ENCODE results near the gene LRP1B.

The LRP1B gene

DNA sequence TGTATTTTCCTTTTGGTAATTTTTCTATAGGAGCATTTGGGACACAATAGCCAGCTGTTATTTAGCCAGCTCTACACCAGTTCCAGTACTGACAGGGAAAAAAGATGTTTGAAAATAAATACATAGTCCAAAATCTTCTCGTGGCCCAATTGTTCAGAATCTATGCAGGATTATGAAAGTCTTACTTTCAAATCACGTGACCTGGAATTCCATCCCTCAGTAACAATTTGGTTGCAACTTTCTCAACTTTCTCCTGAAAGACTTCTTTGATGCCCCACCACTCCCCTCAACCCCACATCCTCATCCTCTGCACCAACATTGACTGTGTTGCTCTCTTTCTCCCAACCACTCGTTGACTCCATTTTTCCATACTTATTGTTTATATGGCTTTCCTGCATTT is 539.0 kb downstream of the LRP1B start:
- no peak for DNase-seq (ENCODE audit: low spot score)

DNA sequence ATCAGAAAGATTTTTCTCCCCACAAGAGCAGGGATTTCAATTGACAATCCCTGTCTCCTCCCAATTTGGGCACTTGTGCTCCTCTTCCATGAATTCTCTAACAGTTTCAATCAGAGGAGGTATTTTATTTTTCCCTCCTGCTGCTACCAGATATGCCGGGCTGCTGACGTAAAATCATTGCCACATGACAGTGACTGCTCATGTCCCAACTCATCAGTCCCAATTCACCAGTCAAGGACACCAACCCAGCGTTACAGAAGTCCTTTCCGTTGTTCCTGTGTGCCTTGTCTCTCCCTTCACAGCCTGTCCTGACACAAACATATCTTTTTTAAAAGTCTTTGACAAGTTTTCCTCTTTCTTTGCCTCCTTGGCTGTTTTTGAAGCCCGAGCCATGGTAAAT is 540.2 kb downstream of the LRP1B start:
- DNase-seq (ENCODE audit: low spot score) = no peak

DNA sequence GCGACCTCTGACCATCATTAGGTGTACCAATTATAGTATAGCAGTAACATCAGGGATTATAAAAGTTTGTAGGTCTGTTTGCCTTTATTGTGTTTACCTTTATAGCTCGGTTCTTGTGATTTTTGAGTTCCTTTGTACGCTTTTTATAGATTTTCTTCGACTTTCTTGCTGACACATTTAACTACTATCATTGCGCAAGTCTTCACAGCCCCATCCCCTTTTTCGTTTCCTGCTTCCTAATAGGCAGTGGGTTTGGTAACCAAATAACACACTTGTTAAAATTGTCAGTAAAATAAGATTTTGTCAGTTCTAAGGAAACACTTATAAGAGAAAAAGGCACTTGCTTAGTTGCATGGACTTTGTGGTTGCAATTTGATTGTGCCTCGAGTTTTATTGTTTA is 541.5 kb downstream of the LRP1B start:
- no peak for DNase-seq (ENCODE audit: low spot score)

DNA sequence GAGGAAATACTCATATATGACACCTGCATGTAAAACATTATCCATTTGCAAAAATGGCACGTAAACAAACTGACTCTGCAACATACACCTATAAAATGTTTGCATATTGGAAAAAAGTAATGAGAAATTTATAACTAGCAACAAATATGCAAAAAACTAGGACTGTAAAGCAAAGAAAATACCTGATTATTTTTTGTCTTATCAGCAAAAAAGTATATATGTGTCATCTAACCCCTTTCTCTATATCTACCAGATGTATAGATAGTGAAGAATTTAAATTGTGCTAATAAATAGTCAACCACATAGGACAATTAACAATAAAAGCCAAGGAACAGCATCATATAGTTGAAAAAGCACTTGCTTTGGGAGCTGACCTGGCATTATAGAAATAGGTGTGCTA is 543.8 kb downstream of the LRP1B start:
- no peak for DNase-seq (ENCODE audit: low spot score)

DNA sequence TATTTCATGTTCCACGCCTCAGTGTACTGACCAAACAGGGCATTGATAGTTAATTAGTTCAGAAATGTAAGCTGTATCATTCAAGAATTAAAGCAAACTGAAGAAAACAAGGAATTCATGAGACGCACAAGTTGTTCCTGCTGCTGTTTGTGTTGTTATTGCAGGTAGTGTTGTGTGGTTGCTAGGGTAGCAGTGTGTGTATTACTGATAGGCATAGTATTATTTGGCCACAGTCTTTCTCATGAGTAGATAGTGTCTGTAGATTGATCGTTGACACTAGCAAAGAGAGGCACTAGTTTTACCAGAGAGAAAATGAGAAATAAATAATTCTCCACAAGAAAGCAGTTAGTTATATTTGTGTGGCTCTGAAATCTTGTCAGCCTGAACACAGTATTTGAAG is 548.6 kb downstream of the LRP1B start:
- no peak for DNase-seq (ENCODE audit: low spot score)

DNA sequence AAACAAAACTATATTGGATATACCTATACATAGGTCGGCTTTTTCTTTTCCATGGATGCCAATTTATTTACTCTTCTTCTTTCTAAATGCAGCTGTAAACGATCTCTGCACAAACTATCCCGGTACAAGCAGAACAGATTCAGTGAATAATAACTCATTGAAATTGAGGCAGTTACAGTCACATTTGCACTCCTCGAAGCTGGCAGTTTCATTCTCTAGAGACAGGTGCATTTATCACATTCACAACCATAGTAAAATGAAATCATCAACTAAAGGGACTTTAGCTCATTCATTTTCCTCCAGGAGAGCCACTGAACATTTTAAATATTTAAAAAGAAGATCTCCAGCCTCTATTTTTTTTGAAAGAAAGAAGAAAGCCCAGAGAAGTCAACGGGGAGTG is 551.7 kb downstream of the LRP1B start:
- DNase-seq (ENCODE audit: low spot score) = no peak

DNA sequence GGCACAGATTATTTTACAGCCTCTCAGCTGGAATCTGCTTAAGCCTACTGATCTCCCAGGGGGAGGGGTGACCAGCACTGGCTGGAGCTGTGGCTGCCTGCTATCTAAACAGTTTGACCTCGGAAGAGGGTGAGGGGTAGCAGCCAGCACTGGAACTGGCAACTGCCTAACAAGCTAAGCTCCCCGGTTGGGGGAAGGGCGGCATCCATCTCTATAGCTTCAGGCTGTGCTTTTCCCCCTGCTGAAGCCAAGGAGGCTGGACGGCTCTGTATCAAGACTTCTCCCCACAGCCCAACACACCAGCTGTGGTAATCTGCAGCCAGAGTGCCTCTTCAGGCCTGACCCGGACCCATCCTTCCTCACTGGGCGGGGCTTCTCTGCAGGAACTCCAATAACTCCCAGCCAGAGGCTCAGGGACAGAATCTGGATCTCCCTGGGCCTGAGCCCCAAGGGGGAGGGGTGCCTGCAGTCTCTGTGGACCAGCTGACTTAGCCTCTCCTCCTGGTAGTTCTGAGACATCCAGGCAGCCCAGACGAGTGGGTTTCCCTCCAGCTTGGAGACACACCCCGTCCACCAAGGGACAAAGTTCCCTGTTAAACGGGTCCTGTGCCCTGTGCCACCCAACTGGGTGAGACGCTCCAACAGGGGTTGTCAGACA is 560.2 kb downstream of the LRP1B start:
- DNase-seq (ENCODE audit: low spot score) = no peak

DNA sequence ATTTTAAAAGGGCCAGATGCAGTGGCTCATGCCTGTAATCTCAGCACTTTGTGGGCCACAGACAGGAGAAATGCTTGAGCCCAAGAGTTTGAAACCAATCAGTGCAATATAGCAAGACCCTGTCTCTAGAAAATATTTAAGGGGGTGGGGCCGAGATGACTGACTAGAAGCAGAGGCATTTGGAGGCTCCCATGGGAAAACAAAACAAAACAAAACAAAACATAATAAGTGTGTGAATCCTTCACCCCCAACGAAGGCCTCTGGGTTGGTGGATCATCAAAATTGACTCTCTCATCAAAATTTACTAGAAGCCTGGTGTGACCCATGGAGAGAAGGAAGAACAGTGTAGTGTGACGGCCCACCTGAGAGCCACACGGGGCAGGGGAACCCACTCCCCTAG is 560.9 kb downstream of the LRP1B start:
- no peak for DNase-seq (ENCODE audit: low spot score)

DNA sequence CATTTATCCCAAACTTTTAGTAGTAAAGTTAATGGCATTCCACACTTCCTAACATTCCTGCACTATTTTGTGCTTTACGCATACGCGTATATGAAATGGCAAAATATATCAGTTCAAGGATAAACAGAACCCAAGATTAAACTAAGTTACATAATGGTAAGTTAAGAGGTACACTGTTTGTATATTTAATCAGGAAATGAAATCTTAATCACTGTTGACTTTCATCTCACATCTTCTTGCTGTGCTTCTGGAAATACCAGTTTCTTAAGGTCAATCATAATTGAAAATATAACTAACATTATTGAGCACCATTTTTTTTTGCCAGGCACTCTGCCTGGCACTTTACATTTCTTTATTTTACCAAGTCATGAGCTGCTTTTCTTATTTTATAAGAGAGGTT is 565.2 kb downstream of the LRP1B start:
- no peak for DNase-seq (ENCODE audit: low spot score)

DNA sequence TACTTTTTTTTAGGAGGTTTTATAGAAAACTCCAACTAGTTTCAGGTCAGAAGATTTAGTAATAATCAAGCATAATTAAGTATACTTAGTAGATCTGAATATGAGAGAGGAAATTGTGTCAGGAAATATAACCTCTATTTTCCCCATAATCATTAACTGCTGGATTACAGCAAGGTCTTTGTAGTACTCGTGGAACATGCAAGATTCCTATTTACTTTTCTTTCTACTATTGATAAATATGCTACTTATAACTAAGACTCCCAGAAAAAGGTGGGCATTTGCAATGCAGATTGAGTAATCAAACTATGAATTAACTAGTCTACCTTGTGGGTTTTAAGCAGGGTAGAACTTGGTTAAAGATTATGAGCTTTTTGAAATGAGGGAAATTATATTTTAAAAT is 570.1 kb downstream of the LRP1B start:
- no peak for DNase-seq (ENCODE audit: low spot score)

DNA sequence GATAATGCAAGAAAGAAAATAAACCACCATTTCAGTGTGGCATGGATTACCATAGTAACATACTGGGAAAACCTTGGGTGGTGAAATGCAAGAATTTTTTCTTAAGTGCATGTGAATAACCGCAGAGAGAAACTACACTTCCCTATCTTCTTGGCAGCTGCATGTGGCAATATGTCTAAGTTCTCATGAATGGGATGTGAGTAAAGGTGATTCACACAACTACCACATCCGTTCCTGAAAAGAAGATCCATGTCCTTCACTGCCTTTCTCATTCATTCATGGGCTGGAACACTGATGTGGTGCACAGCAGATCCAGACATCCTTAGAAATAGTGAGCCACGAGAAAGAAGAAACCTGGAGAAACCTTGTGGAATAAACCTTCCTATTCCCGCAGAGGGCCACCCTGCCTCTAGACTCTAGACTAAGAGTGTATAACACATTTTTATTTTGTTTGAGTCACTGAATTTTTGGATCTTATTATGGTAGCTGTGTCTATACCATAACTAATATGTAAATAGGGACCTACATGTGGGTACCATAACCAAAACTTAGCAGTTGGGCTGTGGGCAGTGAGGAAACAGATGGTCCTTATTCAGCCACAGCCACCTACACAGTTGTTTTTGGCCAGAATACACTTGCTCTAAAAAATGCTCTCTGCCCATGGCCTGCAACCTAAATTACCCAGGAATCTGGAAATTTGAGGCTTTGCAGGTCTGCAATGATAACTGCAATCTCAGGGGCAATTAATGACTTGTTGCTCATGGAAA is 573.3 kb downstream of the LRP1B start:
- no peak for DNase-seq (ENCODE audit: low spot score)

DNA sequence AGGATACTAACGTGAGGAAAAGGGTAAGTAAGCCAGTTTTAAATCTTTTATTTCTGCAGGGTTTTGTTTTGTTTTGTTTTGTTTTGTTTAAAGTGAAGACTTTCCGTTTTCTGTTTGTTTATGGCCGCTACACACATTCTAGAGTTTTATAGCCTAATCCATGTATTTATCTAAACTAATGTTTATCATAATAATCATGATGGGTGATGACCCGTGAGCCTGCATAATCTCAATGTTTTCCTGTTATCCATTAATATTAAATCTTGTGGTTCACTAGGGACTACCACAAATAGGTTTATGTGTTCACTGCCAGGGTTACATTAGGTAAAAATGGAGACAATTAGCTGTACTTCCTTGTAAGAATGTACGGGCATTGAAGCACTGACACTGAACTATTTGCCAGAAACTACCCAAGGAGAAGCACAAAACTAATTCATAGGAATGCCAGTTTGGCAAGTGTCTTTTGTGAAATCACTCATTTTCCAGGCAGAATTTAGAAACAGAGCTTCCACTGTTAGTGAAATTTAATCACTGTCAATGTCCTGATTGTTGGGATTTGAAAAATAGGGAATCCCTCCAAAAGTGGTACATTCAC is 574.8 kb downstream of the LRP1B start:
- peak; percentile 93 for DNase-seq (ENCODE audit: low spot score)

DNA sequence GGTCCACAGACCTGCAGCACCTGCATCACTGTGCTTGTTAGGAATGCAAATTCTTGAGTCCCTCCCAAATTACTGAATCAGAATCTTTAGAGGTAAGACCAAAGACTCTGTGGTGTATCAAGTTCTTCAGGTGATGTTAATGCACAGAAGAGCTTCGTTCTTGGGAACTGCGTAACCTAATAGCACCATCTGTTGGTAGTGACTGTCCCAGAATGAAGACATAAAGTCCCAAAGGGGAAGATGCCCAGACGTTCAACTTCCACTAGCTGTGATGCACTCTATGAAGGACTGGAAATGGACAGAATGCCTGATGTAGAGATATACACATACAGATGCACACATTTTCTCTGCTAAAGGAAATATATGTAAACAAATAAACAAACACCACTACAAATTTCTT is 576.0 kb downstream of the LRP1B start:
- peak; percentile 95 for DNase-seq (ENCODE audit: low spot score)

DNA sequence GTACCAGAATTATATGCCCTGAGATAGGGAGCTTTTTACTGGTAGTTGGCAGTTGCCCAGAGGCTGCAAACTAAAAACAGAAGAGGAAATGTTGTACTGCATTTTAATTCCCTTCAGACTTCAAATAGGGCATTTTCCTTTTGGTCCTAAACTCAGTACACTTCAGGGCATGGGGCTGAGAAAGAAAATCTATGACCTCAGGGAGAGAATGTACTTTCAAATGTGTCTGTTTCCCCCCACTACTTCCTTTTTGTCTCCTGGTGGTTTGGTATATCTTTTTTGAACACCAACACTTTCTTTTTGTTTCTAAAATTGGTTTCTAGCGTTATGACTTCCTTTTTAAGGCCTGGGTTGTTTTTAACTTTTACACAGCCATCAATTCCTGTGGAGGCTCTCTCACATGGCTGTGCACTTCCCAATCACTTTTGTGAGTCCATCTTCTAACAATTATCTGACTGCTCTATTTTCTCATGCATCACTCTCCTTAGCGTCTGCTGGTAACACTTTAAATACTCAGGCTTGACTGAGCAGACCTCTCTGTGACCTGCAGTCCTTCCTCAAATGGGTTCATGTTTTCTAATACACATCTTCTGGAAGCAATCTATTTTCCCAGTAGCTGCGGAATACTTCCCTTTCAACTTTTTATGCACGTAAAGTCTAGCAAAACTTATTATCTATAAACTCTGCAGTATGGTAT is 596.0 kb downstream of the LRP1B start:
- DNase-seq (ENCODE audit: low spot score) = peak; percentile 87

DNA sequence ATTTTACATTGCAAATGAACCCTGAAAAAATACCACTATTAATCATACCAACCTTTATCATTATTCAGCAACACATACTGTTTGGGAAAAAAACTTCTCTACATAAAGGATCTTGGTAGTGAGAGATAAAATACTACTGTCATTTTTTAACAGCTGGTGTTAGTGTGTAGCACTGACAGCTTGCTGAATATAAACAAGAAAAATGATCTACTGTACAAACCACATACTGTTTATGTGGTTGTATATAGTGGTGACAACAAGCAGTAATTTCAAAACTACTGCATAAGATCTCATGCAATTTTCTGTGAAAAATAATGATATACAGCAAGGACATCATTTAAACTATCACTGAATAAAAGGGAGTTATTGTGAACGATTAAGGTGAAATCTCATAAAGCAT is 601.2 kb downstream of the LRP1B start:
- no peak for DNase-seq (ENCODE audit: low spot score)

DNA sequence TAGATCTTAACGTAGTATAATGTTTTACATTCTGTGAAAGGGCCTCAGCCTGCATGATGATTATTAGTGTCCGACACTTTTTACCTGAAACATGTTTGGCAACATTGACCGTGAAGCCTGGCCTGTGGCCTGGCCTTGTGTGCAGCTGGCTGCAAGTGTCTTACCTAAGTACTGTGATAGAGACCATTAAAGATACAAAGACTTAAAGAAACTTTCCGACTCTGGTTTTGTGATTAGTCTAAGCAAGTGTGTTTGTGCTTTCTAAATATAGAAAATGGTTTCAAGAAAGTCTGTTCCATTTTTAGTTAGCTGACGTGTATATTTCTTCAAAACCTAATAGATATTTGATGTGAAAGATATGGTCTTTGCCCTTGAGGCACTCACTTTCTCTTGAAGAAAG is 601.8 kb downstream of the LRP1B start:
- DNase-seq (ENCODE audit: low spot score) = no peak

DNA sequence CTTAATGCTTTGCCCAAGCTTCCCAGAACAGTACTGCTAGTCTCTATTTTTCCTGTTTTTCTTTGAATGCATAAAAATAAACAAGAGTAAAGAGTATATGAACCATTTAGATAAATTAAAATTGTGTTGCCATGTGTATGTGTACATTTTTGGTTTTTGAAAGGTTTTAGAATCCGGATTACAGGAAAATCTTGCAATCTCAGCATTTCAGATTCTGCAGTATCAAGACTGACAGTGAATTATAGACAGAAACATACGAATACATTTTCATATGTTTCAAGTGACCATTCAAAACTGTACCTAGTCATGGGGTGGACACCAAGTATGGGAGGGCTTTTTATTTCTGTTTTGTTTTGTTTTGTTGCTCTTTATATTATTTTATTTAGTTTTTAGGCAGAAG is 604.1 kb downstream of the LRP1B start:
- no peak for DNase-seq (ENCODE audit: low spot score)

DNA sequence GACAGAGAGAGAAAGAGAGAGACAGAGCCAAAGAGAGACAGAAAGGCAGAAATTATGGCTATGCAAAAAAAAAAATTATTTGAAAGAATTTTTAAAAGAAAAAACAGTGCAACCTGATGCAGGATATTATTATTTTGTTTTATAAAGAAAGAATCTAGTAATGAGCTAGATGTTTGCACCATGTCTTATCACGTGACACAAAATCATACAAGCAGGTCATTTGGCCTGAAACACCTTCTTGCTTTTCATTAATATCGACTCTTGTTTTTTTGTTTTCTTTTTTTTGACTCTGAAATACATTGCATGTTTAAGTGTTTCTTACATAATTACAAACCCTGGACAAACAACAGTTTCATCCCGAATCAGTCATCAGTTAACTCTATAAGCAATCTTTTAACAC is 606.0 kb downstream of the LRP1B start:
- no peak for DNase-seq (ENCODE audit: low spot score)

DNA sequence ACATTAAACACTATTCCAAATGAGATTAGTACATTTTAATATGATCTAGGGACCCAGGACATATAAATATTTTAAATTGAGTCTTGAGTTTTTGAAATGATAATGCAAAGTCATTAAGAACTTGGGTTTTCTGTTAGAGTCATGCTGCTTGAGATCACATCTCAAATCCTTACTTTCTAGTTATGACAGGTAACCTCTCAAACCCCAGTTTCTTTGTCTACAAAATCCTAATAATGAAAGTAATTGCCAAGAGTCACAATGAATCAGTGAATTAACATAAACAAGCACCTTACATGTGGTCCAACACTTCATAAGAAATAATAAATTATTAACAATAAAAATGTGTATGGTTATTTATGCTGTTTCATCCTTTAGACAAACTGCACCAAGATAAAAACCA is 607.6 kb downstream of the LRP1B start:
- DNase-seq (ENCODE audit: low spot score) = no peak

DNA sequence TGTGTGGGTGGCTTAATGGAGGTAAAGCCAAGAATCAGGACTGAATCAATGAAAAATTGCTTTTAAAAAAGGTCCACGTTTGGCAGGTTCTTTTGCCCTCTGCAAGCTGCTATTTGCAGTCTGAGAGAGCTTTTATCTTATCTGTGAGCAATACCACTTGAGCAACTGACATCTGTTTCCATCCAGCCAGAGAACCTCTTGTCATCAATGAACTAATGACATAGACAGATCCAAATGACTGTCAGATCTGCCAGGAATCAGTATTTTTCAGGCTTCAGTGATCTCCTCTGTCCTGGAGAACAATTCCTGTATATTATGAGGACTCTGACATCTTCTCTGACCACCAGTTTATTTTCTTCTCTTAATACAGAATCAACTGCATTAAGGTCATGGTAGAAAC is 608.1 kb downstream of the LRP1B start:
- DNase-seq (ENCODE audit: low spot score) = no peak

DNA sequence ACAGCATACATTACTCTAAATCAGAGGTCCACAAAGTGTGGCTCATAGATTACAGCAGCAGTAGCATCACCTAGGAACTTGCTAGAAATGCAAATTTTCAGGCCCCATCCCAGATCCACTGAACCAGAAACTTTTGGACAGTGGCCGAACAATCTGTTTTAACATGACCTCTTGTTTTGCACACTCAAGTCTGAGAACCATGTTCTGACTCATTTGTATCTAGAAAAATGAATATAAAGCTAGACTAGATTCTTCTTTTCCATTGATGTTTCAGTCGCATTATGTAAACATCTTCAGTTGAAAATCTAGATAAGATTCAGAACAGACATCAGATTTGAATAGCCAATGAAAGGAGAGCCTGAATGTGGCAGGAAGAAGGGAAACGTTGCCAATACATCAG is 608.8 kb downstream of the LRP1B start:
- no peak for DNase-seq (ENCODE audit: low spot score)

DNA sequence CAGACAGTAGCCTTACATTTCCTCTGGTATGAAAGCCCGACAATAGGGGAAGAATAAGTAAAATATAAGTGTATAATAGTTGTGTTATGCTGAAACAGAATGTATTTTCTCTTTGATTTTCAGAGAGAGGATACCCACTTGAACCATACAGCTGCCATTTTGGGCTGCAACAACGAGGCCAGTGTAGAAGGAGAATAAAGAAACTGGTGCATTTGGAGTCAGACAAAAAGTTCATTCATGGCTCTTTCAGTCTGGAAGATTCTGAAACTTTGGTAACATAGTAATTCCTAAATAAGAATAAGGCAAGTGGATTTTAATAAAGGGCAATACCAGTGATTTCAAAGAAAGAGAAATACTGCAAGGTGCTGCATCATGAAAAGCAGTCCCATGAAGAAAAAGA is 610.9 kb downstream of the LRP1B start:
- peak; percentile 76 for DNase-seq (ENCODE audit: low spot score)

DNA sequence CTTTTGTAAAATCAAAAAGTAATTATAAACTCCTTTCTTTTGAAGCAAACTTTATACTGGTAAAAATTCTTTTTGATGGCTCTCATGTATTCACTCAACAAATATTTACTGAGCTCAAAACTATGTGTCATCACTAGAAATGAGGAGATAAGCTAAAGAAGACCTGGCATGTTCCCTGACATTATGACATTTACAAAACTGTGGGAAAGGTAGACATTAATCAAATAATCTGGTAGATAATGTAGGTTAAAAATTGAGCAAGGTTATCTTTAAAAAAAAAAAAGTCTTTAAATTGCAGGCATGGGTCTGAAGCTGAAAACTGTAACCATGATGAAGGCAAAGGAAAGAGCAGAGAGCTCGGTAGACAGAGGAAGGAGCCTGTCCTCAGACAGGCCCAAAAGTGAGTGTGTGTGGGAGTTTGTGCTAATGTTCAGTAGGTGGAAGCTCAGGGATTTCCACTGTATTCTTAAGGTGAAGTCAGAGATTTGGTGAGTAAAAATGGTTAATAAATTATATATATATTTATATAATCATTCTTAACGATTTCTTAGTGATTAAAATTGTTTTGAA is 612.9 kb downstream of the LRP1B start:
- no peak for DNase-seq (ENCODE audit: low spot score)

Measured in pons (tissue), 1 donor.